Loucy (cell line): ENCODE measurements around the gene PCNT.

ENCODE experiments used
- EZH2phosphoT487 ChIP-seq: fragments of 200-600 bp; IDR thresholded peaks from 2 replicates; pipeline ENCODE4 v1.6.1; 2018; ENCODE audit warnings: antibody characterized with exemption, mild to moderate bottlenecking, moderate library complexity, borderline replicate concordance
- TF ChIP-seq, protein P1 (sequence below): fragments of 200-600 bp; sonication (generic); conservative IDR thresholded peaks from 2 replicates; pipeline ENCODE4 v1.5.1; 2014; ENCODE audit warnings: mild to moderate bottlenecking, antibody characterized with exemption, low read length

DNA sequence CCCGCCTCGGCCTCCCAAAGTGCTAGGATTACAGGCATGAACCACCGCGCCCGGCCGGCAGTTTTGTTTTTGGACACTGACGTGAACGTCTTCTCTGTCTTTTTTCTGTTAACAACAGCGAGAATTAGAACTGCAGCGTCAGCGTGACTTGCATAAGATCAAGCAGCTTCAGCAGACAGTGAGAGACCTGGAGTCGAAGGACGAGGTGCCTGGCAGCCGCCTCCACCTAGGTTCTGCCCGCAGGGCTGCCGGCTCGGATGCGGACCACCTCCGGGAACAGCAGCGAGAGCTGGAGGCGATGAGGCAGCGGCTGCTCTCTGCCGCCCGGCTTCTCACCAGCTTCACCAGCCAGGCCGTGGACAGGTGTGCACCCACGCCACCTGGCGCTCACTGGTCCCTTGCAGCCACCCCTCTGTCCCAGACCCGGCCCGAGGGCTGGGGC, 111.9 kb downstream of the PCNT start:
- TF ChIP-seq, protein P1, sequence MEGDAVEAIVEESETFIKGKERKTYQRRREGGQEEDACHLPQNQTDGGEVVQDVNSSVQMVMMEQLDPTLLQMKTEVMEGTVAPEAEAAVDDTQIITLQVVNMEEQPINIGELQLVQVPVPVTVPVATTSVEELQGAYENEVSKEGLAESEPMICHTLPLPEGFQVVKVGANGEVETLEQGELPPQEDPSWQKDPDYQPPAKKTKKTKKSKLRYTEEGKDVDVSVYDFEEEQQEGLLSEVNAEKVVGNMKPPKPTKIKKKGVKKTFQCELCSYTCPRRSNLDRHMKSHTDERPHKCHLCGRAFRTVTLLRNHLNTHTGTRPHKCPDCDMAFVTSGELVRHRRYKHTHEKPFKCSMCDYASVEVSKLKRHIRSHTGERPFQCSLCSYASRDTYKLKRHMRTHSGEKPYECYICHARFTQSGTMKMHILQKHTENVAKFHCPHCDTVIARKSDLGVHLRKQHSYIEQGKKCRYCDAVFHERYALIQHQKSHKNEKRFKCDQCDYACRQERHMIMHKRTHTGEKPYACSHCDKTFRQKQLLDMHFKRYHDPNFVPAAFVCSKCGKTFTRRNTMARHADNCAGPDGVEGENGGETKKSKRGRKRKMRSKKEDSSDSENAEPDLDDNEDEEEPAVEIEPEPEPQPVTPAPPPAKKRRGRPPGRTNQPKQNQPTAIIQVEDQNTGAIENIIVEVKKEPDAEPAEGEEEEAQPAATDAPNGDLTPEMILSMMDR = no peak
- no peak for TF ChIP-seq EZH2phosphoT487
